ENCODE results near the gene CLMN. TPM values are rescaled to one million over a fixed set of nuclear protein-coding genes. Genes with fewer than 3 reads are reported as not detected.

CLMN gene
- total RNA-seq, 2 donors from 2014 or later = 105 to 131 TPM

DNA sequence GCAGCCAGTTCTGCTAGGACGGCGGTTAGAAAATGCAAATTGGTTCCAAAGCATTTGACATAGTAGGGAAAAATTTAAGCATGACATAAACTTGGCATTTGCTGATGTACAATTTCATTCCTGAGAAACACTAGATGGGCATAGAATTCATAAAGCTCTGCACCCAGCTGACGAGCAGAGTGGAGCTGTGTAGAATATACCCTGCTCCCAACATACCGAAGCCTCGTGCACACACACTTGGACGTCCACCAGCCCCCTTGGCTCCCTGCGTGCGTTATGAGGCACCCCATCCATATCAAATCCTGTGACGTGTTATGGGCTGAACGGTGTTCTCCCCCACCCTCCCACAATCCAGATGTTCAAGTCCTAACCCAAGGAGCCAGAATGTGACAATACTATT lies 65.4 kb downstream of the CLMN start:
- Histone ChIP-seq H3K36me3 (no peaks in the 10 kb centered on the region), H3K9ac (ENCODE audit: low read depth in 2 of 2, low read length in 2 of 2) (no peak overlapping the region), H3K27ac (no peak overlapping the region), H3K9me3 (no peaks in the 10 kb centered on the region), H3K4me3 (no peak overlapping the region), H3K4me1 (peaks cover 13% of the 10 kb centered on the region), H3K27me3 (no peaks in the 10 kb centered on the region)
- intact Hi-C loops (cut with DNase I) = no loop called here
- no peak for DNase-seq
- TF ChIP-seq CTCF (IDR thresholded peaks at IDR 0.05) = no peak

DNA sequence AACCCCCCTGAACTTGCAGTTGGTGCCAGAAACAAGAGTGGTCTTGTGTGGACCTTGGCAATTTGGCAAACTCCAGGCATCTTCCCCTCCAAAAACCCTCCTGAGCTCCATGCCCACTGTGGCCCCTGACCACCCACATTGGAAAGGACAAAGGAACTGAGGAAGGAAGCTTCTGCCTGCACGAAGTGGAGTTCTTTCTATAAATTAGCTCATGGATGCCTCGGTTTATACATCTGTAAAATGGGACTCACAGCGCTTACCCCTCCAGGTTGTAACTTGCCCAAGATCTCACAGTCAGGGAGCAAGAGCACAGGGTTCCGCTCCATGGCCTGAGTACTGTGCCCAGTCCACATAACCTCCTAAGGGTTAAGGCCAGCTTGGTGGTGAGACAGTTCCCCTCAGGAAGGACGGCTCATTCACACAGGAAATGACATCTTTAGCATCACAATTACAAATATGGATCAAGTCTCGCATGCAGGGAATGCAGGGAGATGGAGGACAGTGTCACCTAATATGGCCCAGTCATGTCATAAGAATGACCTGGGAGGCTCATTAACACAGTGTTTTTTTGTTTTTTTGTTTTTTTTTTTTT lies 66.6 kb downstream of the CLMN start:
- no peaks in the 10 kb centered on the region for H3K27me3 ChIP-seq
- no peak overlapping the region for H3K27ac ChIP-seq
- DNase-seq = no peak
- peaks cover 13% of the 10 kb centered on the region for H3K4me1 ChIP-seq
- no peaks in the 10 kb centered on the region for H3K9me3 ChIP-seq
- no peak overlapping the region for H3K4me3 ChIP-seq
- no peak for TF ChIP-seq CTCF (IDR thresholded peaks at IDR 0.05)
- intact Hi-C loops (cut with DNase I) = no loop called here
- H3K9ac ChIP-seq (ENCODE audit: low read depth in 2 of 2, low read length in 2 of 2) = no peak overlapping the region
- no peaks in the 10 kb centered on the region for H3K36me3 ChIP-seq

- no peak for DNase-seq
- Histone ChIP-seq H3K9me3 (no peaks in the 10 kb centered on the region), H3K9ac (ENCODE audit: low read depth in 2 of 2, low read length in 2 of 2) (no peak overlapping the region), H3K36me3 (no peaks in the 10 kb centered on the region), H3K4me3 (no peak overlapping the region), H3K4me1 (peaks cover 13% of the 10 kb centered on the region), H3K27me3 (no peaks in the 10 kb centered on the region), H3K27ac (no peak overlapping the region)
- no peak for TF ChIP-seq CTCF (IDR thresholded peaks at IDR 0.05)
- intact Hi-C loops (cut with DNase I) = no loop called here
Measured at GRCh38 chr14:95252219-95252618, 67.5 kb downstream of the CLMN start.

DNA sequence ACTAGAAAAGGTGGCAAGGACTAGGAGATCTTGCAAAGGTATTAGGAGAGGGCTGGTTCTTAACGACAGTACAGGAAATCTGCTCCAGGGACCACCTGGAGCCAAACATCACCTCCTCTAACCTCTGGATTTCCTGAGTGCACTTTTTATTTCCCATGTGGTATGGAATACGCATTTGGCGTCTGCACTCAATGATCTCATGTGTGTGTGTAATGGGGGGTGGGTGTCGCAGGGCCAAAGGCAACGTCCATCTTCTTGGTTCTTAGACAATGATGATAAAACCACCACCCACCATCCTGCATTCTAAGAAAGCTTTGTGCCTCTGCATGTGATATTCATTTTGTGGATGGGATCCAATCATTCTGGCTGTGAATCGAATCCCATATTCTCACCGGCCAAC lies 68.8 kb downstream of the CLMN start:
- no peak for DNase-seq
- Histone ChIP-seq H3K36me3 (no peaks in the 10 kb centered on the region), H3K9me3 (no peaks in the 10 kb centered on the region), H3K27me3 (no peaks in the 10 kb centered on the region), H3K9ac (ENCODE audit: low read depth in 2 of 2, low read length in 2 of 2) (no peak overlapping the region), H3K27ac (no peak overlapping the region), H3K4me3 (no peak overlapping the region), H3K4me1 (peaks cover 7% of the 10 kb centered on the region)
- no peak for TF ChIP-seq CTCF (IDR thresholded peaks at IDR 0.05)
- intact Hi-C loops (cut with DNase I) = no loop called here

GRCh38 chr14:95250140-95250769 lies 69.5 kb downstream of the CLMN start:
- Histone ChIP-seq H3K27ac (peak overlapping the region; percentile 68), H3K9me3 (no peaks in the 10 kb centered on the region), H3K4me3 (no peak overlapping the region), H3K9ac (ENCODE audit: low read depth in 2 of 2, low read length in 2 of 2) (peak overlapping the region in 1 of 2 donors; percentile 12), H3K4me1 (peaks cover 7% of the 10 kb centered on the region), H3K27me3 (no peaks in the 10 kb centered on the region), H3K36me3 (no peaks in the 10 kb centered on the region)
- DNase-seq = no peak
- intact Hi-C loops (cut with DNase I) = no loop called here
- no peak for TF ChIP-seq CTCF (IDR thresholded peaks at IDR 0.05)
